ENCODE results near the gene GBP1. TPM values are rescaled to one million over a fixed set of nuclear protein-coding genes. Genes with fewer than 3 reads are reported as not detected.

Gene GBP1
- total RNA-seq (44.1 TPM), polyA plus RNA-seq (53.0 TPM)
- long read RNA-seq, donor 1: 0 reads
- long read RNA-seq, donor 2, transcript GBP1-201 (11 exons, 3,035 nt): major isoform, 8 of 16 reads
- long read RNA-seq, donor 2, partial matches to known transcripts: 6 of 16 reads
- long read RNA-seq, donor 2, other reads (novel, unspliced or antisense): 0 of 16 reads
- long read RNA-seq, donor 3, transcript GBP1-201 (11 exons, 3,035 nt): major isoform, 6 of 15 reads
- long read RNA-seq, donor 3, partial matches to known transcripts: 7 of 15 reads
- long read RNA-seq, donor 3, other reads (novel, unspliced or antisense): 0 of 15 reads
- long read RNA-seq, donor 4, partial matches to known transcripts: 0 of 7 reads
- long read RNA-seq, donor 4, other reads (novel, unspliced or antisense): 0 of 7 reads
- long read RNA-seq, donor 5, transcript GBP1-205 (3 exons, 566 nt): minor isoform, 5 of 17 reads
- long read RNA-seq, donor 5, transcript GBP1-201 (11 exons, 3,035 nt): major isoform, 7 of 17 reads
- long read RNA-seq, donor 5, partial matches to known transcripts: 0 of 17 reads
- long read RNA-seq, donor 5, other reads (novel, unspliced or antisense): 0 of 17 reads
- long read RNA-seq, donor 6, partial matches to known transcripts: 0 of 3 reads
- long read RNA-seq, donor 6, other reads (novel, unspliced or antisense): 0 of 3 reads
- long read RNA-seq, donor 7, partial matches to known transcripts: 0 of 3 reads
- long read RNA-seq, donor 7, other reads (novel, unspliced or antisense): 0 of 3 reads
- long read RNA-seq, donor 8, partial matches to known transcripts: 0 of 1 reads
- long read RNA-seq, donor 8, other reads (novel, unspliced or antisense): 0 of 1 reads
- long read RNA-seq, donor 9, partial matches to known transcripts: 0 of 4 reads
- long read RNA-seq, donor 9, other reads (novel, unspliced or antisense): 0 of 4 reads
- long read RNA-seq, donor 10, partial matches to known transcripts: 0 of 4 reads
- long read RNA-seq, donor 10, other reads (novel, unspliced or antisense): 0 of 4 reads

GRCh38 chr1:89065079-89065868, at the start of gene GBP1:
Gene GBP1, minus strand, starts transcription at chr1:89065208. Its CDS starts 1,974 bp downstream, at chr1:89063234.
- H3K27ac ChIP-seq (ENCODE audit: low read depth in 1 of 2, low read length in 1 of 2): peak within 1 kb of the TSS; percentile 56 to 78
- no peaks in the 10 kb centered on the region for H3K27me3 ChIP-seq (ENCODE audit: control insufficient read depth in 2 of 2, insufficient read depth in 1 of 2, low read length in 1 of 2)
- no peaks in the 10 kb centered on the region for H3K9me3 ChIP-seq (ENCODE audit: control insufficient read depth in 2 of 2, insufficient read depth in 1 of 2, low read length in 1 of 2)
- WGBS: 26% methylated on average over 4 of the region's 4 CpGs
- peak within 1 kb of the TSS; percentile 35 to 55 for H3K4me3 ChIP-seq (ENCODE audit: low read length in 2 of 2)
- DNase-seq (ENCODE audit: low read depth in 6 of 9, low spot score in 9 of 9): peak in 3 of 9 donors; percentile 15 to 51 (median 19)
- H3K4me1 ChIP-seq (ENCODE audit: control insufficient read depth in 2 of 2, insufficient read depth in 2 of 2, low read length in 2 of 2): no peaks in the 10 kb centered on the region
- H3K36me3 ChIP-seq (ENCODE audit: control insufficient read depth in 2 of 2, insufficient read depth in 2 of 2, low read length in 1 of 2): no peaks in the 10 kb centered on the region

- 92% methylated on average over 2 of the region's 2 CpGs for WGBS
- DNase-seq (ENCODE audit: low read depth in 6 of 9, low spot score in 9 of 9): no peak
- Histone ChIP-seq H3K27ac (ENCODE audit: low read depth in 1 of 2, low read length in 1 of 2) (no peak overlapping the region), H3K4me1 (ENCODE audit: control insufficient read depth in 2 of 2, insufficient read depth in 2 of 2, low read length in 2 of 2) (no peaks in the 10 kb centered on the region), H3K4me3 (ENCODE audit: low read length in 2 of 2) (no peak overlapping the region), H3K9me3 (ENCODE audit: control insufficient read depth in 2 of 2, insufficient read depth in 1 of 2, low read length in 1 of 2) (no peaks in the 10 kb centered on the region), H3K27me3 (ENCODE audit: control insufficient read depth in 2 of 2, insufficient read depth in 1 of 2, low read length in 1 of 2) (no peaks in the 10 kb centered on the region), H3K36me3 (ENCODE audit: control insufficient read depth in 2 of 2, insufficient read depth in 2 of 2, low read length in 1 of 2) (peaks cover 0 to 3% of the 10 kb centered on the region in 2 donors)
Observed at GRCh38 chr1:89114662-89115061, 49.7 kb upstream of the GBP1 start.

GRCh38 chr1:89112871-89113613, 48.0 kb upstream of the GBP1 start:
- 95% methylated on average over 5 of the region's 5 CpGs for WGBS
- DNase-seq (ENCODE audit: low read depth in 6 of 9, low spot score in 9 of 9): no peak
- Histone ChIP-seq H3K4me3 (ENCODE audit: low read length in 2 of 2) (no peak overlapping the region), H3K36me3 (ENCODE audit: control insufficient read depth in 2 of 2, insufficient read depth in 2 of 2, low read length in 1 of 2) (peaks cover 0 to 3% of the 10 kb centered on the region in 2 donors), H3K4me1 (ENCODE audit: control insufficient read depth in 2 of 2, insufficient read depth in 2 of 2, low read length in 2 of 2) (no peaks in the 10 kb centered on the region), H3K27me3 (ENCODE audit: control insufficient read depth in 2 of 2, insufficient read depth in 1 of 2, low read length in 1 of 2) (no peaks in the 10 kb centered on the region), H3K27ac (ENCODE audit: low read depth in 1 of 2, low read length in 1 of 2) (no peak overlapping the region), H3K9me3 (ENCODE audit: control insufficient read depth in 2 of 2, insufficient read depth in 1 of 2, low read length in 1 of 2) (no peaks in the 10 kb centered on the region)

GRCh38 chr1:89104687-89105086, 39.7 kb upstream of the GBP1 start:
- H3K27me3 ChIP-seq (ENCODE audit: control insufficient read depth in 2 of 2, insufficient read depth in 1 of 2, low read length in 1 of 2): no peaks in the 10 kb centered on the region
- no peaks in the 10 kb centered on the region for H3K9me3 ChIP-seq (ENCODE audit: control insufficient read depth in 2 of 2, insufficient read depth in 1 of 2, low read length in 1 of 2)
- no peaks in the 10 kb centered on the region for H3K4me1 ChIP-seq (ENCODE audit: control insufficient read depth in 2 of 2, insufficient read depth in 2 of 2, low read length in 2 of 2)
- H3K4me3 ChIP-seq (ENCODE audit: low read length in 2 of 2): no peak overlapping the region
- DNase-seq (ENCODE audit: low read depth in 6 of 9, low spot score in 9 of 9): no peak
- 97% methylated on average over 17 of the region's 17 CpGs for WGBS
- peaks cover 0 to 2% of the 10 kb centered on the region in 2 donors for H3K36me3 ChIP-seq (ENCODE audit: control insufficient read depth in 2 of 2, insufficient read depth in 2 of 2, low read length in 1 of 2)
- no peak overlapping the region for H3K27ac ChIP-seq (ENCODE audit: low read depth in 1 of 2, low read length in 1 of 2)

- H3K9me3 ChIP-seq (ENCODE audit: control insufficient read depth in 2 of 2, insufficient read depth in 1 of 2, low read length in 1 of 2): no peaks in the 10 kb centered on the region
- DNase-seq (ENCODE audit: low read depth in 6 of 9, low spot score in 9 of 9): no peak
- no peak overlapping the region for H3K4me3 ChIP-seq (ENCODE audit: low read length in 2 of 2)
- WGBS: over 99% methylated on average over 2 of the region's 2 CpGs
- no peak overlapping the region for H3K27ac ChIP-seq (ENCODE audit: low read depth in 1 of 2, low read length in 1 of 2)
- H3K36me3 ChIP-seq (ENCODE audit: control insufficient read depth in 2 of 2, insufficient read depth in 2 of 2, low read length in 1 of 2): peaks cover 0 to 2% of the 10 kb centered on the region in 2 donors
- no peaks in the 10 kb centered on the region for H3K27me3 ChIP-seq (ENCODE audit: control insufficient read depth in 2 of 2, insufficient read depth in 1 of 2, low read length in 1 of 2)
- H3K4me1 ChIP-seq (ENCODE audit: control insufficient read depth in 2 of 2, insufficient read depth in 2 of 2, low read length in 2 of 2): no peaks in the 10 kb centered on the region
Observed at GRCh38 chr1:89104147-89104546, 39.1 kb upstream of the GBP1 start.

GRCh38 chr1:89102021-89102420, 37.0 kb upstream of the GBP1 start:
- no peaks in the 10 kb centered on the region for H3K4me1 ChIP-seq (ENCODE audit: control insufficient read depth in 2 of 2, insufficient read depth in 2 of 2, low read length in 2 of 2)
- H3K4me3 ChIP-seq (ENCODE audit: low read length in 2 of 2): no peak overlapping the region
- H3K27me3 ChIP-seq (ENCODE audit: control insufficient read depth in 2 of 2, insufficient read depth in 1 of 2, low read length in 1 of 2): no peaks in the 10 kb centered on the region
- no peak for DNase-seq (ENCODE audit: low read depth in 6 of 9, low spot score in 9 of 9)
- no peak overlapping the region for H3K27ac ChIP-seq (ENCODE audit: low read depth in 1 of 2, low read length in 1 of 2)
- peaks cover 0 to 2% of the 10 kb centered on the region in 2 donors for H3K36me3 ChIP-seq (ENCODE audit: control insufficient read depth in 2 of 2, insufficient read depth in 2 of 2, low read length in 1 of 2)
- H3K9me3 ChIP-seq (ENCODE audit: control insufficient read depth in 2 of 2, insufficient read depth in 1 of 2, low read length in 1 of 2): no peaks in the 10 kb centered on the region

- no peaks in the 10 kb centered on the region for H3K9me3 ChIP-seq (ENCODE audit: control insufficient read depth in 2 of 2, insufficient read depth in 1 of 2, low read length in 1 of 2)
- no peaks in the 10 kb centered on the region for H3K36me3 ChIP-seq (ENCODE audit: control insufficient read depth in 2 of 2, insufficient read depth in 2 of 2, low read length in 1 of 2)
- no peaks in the 10 kb centered on the region for H3K27me3 ChIP-seq (ENCODE audit: control insufficient read depth in 2 of 2, insufficient read depth in 1 of 2, low read length in 1 of 2)
- no peaks in the 10 kb centered on the region for H3K4me1 ChIP-seq (ENCODE audit: control insufficient read depth in 2 of 2, insufficient read depth in 2 of 2, low read length in 2 of 2)
- no peak overlapping the region for H3K27ac ChIP-seq (ENCODE audit: low read depth in 1 of 2, low read length in 1 of 2)
- 95% methylated on average over 3 of the region's 3 CpGs for WGBS
- no peak overlapping the region for H3K4me3 ChIP-seq (ENCODE audit: low read length in 2 of 2)
- DNase-seq (ENCODE audit: low read depth in 6 of 9, low spot score in 9 of 9): no peak
Observed at GRCh38 chr1:89100412-89100811, 35.4 kb upstream of the GBP1 start.

GRCh38 chr1:89098857-89099256, 33.8 kb upstream of the GBP1 start:
- WGBS: 61% methylated on average over 3 of the region's 3 CpGs
- no peaks in the 10 kb centered on the region for H3K9me3 ChIP-seq (ENCODE audit: control insufficient read depth in 2 of 2, insufficient read depth in 1 of 2, low read length in 1 of 2)
- H3K4me3 ChIP-seq (ENCODE audit: low read length in 2 of 2): no peak overlapping the region
- no peaks in the 10 kb centered on the region for H3K27me3 ChIP-seq (ENCODE audit: control insufficient read depth in 2 of 2, insufficient read depth in 1 of 2, low read length in 1 of 2)
- H3K36me3 ChIP-seq (ENCODE audit: control insufficient read depth in 2 of 2, insufficient read depth in 2 of 2, low read length in 1 of 2): no peaks in the 10 kb centered on the region
- DNase-seq (ENCODE audit: low read depth in 6 of 9, low spot score in 9 of 9): no peak
- H3K27ac ChIP-seq (ENCODE audit: low read depth in 1 of 2, low read length in 1 of 2): no peak overlapping the region
- H3K4me1 ChIP-seq (ENCODE audit: control insufficient read depth in 2 of 2, insufficient read depth in 2 of 2, low read length in 2 of 2): no peaks in the 10 kb centered on the region

Data from thymus (tissue), 14 donors.